DND-41 (cell line): ENCODE results near the gene APMAP.
A peak's percentile ranks its signal among the peaks of the same experiment; 100 is the strongest.
"Not testable (repeated sequence)": the region's sequence is repeated elsewhere in the genome, so short reads cannot be mapped to it uniquely, and the experiment has no call there.

Source experiments
- EZH2 ChIP-seq: IDR thresholded peaks from 3 replicates; pipeline ENCODE4 v1.6.1; 2012; ENCODE audit warnings: borderline replicate concordance, low read depth, mild to moderate bottlenecking, moderate library complexity, low read length, inconsistent platforms; ENCODE audit not compliant: severe bottlenecking
- TF ChIP-seq, protein P1 (sequence below): IDR thresholded peaks from 2 replicates; pipeline ENCODE4 v1.5.1; 2012; ENCODE audit warnings: borderline replicate concordance, low read length, moderate library complexity, mild to moderate bottlenecking; ENCODE audit not compliant: poor library complexity, severe bottlenecking; ENCODE audit errors: extremely low read depth

DNA sequence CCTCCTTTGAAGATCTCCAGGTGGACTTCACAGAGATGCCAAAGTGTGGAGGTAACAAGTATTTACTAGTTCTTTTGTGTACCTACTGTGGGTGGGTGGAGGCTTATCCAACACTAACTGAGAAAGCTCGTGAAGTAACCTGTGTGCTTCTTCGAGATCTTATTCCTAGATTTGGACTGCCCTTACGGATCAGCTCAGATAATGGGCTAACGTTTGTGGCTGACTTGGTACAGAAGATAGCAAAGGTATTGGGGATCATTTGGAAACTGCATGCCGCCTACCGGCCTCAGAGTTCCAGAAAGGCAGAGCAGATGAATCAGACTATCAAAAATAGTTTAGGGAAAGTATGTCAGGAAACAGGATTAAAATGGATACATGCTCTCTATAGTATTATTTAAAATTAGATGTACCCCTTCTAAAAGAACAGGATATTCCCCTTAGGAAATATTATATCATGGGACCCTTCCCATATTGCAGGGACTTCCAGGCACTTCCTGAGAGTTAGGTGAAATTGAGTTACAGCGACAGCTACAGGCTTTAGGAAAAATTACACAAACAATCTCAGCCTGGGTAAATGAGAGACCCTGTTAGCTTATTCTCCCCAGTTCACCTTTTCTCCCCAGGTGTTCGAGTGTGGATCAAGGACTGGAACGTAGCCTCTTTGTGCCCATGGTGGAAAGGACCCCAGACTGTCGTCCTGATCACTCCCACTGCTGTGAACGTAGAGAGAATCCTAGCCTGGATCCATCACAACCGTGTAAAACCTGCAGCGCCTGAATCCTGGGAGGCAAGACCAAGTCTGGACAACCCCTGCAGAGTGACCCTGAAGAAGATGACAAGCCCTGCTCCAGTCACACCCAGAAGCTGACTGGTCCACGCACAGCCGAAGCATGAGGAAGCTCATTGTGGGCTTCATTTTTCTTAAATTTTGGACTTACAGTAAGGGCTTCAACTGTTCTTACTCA is 61.5 kb downstream of the APMAP start:
- TF ChIP-seq, protein P1, sequence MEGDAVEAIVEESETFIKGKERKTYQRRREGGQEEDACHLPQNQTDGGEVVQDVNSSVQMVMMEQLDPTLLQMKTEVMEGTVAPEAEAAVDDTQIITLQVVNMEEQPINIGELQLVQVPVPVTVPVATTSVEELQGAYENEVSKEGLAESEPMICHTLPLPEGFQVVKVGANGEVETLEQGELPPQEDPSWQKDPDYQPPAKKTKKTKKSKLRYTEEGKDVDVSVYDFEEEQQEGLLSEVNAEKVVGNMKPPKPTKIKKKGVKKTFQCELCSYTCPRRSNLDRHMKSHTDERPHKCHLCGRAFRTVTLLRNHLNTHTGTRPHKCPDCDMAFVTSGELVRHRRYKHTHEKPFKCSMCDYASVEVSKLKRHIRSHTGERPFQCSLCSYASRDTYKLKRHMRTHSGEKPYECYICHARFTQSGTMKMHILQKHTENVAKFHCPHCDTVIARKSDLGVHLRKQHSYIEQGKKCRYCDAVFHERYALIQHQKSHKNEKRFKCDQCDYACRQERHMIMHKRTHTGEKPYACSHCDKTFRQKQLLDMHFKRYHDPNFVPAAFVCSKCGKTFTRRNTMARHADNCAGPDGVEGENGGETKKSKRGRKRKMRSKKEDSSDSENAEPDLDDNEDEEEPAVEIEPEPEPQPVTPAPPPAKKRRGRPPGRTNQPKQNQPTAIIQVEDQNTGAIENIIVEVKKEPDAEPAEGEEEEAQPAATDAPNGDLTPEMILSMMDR: peak; percentile 49
- TF ChIP-seq EZH2: not testable (repeated sequence)
